Left kidney (tissue), 1 donor: Measurements from ENCODE around the gene USP36. TPM values are rescaled to one million over a fixed set of nuclear protein-coding genes. Genes with fewer than 3 reads are reported as not detected.

ENCODE experiments used
- polyA plus RNA-seq: library from polyadenylated mRNA; unstranded; fragments of 120-200 nt; gene quantifications from one replicate; pipeline ENCODE4 v1.2.1, GENCODE V29; 2013; ENCODE audit not compliant: insufficient read length

Gene USP36
- polyA plus RNA-seq, 1 donor, result 54.8 TPM

Other genes starting within 250 kb of the USP36 start
- gene CYTH1, start 58.5 kb downstream of the USP36 start, polyA plus RNA-seq, result 28.6 TPM
- 0.78 TPM for gene CEP295NL, start 62.4 kb upstream of the USP36 start, polyA plus RNA-seq
- gene TIMP2, start 84.6 kb upstream of the USP36 start, polyA plus RNA-seq, result 138 TPM
- gene LGALS3BP, start 139.1 kb upstream of the USP36 start, polyA plus RNA-seq, result 115 TPM
- gene CANT1, start 168.9 kb upstream of the USP36 start, polyA plus RNA-seq, result 44.8 TPM
- gene C1QTNF1, start 183.4 kb upstream of the USP36 start, polyA plus RNA-seq, result 1.9 TPM
- gene ENGASE, start 234.0 kb upstream of the USP36 start, polyA plus RNA-seq, result 21.0 TPM